ENCODE results near the gene KRTAP10-2. TPM values are rescaled to one million over a fixed set of nuclear protein-coding genes. Genes with fewer than 3 reads are reported as not detected.

Gene KRTAP10-2
- total RNA-seq, 1 experiment from 2014 or later: not detected

GRCh38 chr21:44539046-44539445 is 12.3 kb downstream of the KRTAP10-2 start:
- intact Hi-C loops (cut with micrococcal nuclease; ENCODE audit: unreplicated experiment): no loop called here
- TF ChIP-seq CTCF (IDR thresholded peaks at IDR 0.05; ENCODE audit: unreplicated experiment): no peak
- no peak overlapping the region for H3K4me3 Mint-ChIP-seq (ENCODE audit: low read depth, unreplicated experiment)
- no peak overlapping the region for H3K27ac Mint-ChIP-seq (ENCODE audit: unreplicated experiment)
- H3K9me3 Mint-ChIP-seq (ENCODE audit: low read depth, unreplicated experiment): no peaks in the 10 kb centered on the region
- no peaks in the 10 kb centered on the region for H3K4me1 Mint-ChIP-seq (ENCODE audit: low read depth, unreplicated experiment)
- DNase-seq: no peak
- CTCF ChIA-PET: no interaction called here
- H3K27me3 Mint-ChIP-seq (ENCODE audit: unreplicated experiment): no peaks in the 10 kb centered on the region
- no peaks in the 10 kb centered on the region for H3K36me3 Mint-ChIP-seq (ENCODE audit: insufficient read depth, unreplicated experiment)
- BruUV-seq (replicated peaks): no TSS peak

GRCh38 chr21:44537930-44538911 is 13.1 kb downstream of the KRTAP10-2 start:
- BruUV-seq (replicated peaks): no TSS peak

GRCh38 chr21:44535963-44536362 is 15.3 kb downstream of the KRTAP10-2 start:
- Mint-ChIP-seq H3K27ac (ENCODE audit: unreplicated experiment) (no peak overlapping the region), H3K4me3 (ENCODE audit: low read depth, unreplicated experiment) (no peak overlapping the region), H3K9me3 (ENCODE audit: low read depth, unreplicated experiment) (no peaks in the 10 kb centered on the region), H3K36me3 (ENCODE audit: insufficient read depth, unreplicated experiment) (no peaks in the 10 kb centered on the region), H3K4me1 (ENCODE audit: low read depth, unreplicated experiment) (no peaks in the 10 kb centered on the region), H3K27me3 (ENCODE audit: unreplicated experiment) (peaks cover 17% of the 10 kb centered on the region)
- no TSS peak for BruUV-seq (replicated peaks)
- DNase-seq: no peak
- intact Hi-C loops (cut with micrococcal nuclease; ENCODE audit: unreplicated experiment): no loop called here
- TF ChIP-seq CTCF (IDR thresholded peaks at IDR 0.05; ENCODE audit: unreplicated experiment): no peak
- CTCF ChIA-PET: interaction anchor here (0.7 kb wide), 1 partner anchor 35 kb away, joined by 3 read pairs; no protein-coding TSS in a partner anchor

More at GRCh38 chr21:44537930-44538911, 13.1 kb downstream of the KRTAP10-2 start:
- intact Hi-C loops (cut with micrococcal nuclease; ENCODE audit: unreplicated experiment): no loop called here
- no peak overlapping the region for H3K27ac Mint-ChIP-seq (ENCODE audit: unreplicated experiment)
- no peaks in the 10 kb centered on the region for H3K4me1 Mint-ChIP-seq (ENCODE audit: low read depth, unreplicated experiment)
- TF ChIP-seq CTCF (IDR thresholded peaks at IDR 0.05; ENCODE audit: unreplicated experiment): no peak
- no peaks in the 10 kb centered on the region for H3K36me3 Mint-ChIP-seq (ENCODE audit: insufficient read depth, unreplicated experiment)
- no peak for DNase-seq
- H3K9me3 Mint-ChIP-seq (ENCODE audit: low read depth, unreplicated experiment): no peaks in the 10 kb centered on the region
- no peak overlapping the region for H3K4me3 Mint-ChIP-seq (ENCODE audit: low read depth, unreplicated experiment)
- no peaks in the 10 kb centered on the region for H3K27me3 Mint-ChIP-seq (ENCODE audit: unreplicated experiment)
- CTCF ChIA-PET: no interaction called here

GRCh38 chr21:44534688-44535087 is 16.6 kb downstream of the KRTAP10-2 start:
- CTCF ChIA-PET: no interaction called here
- no peak overlapping the region for H3K27ac Mint-ChIP-seq (ENCODE audit: unreplicated experiment)
- H3K9me3 Mint-ChIP-seq (ENCODE audit: low read depth, unreplicated experiment): no peaks in the 10 kb centered on the region
- no peak overlapping the region for H3K4me3 Mint-ChIP-seq (ENCODE audit: low read depth, unreplicated experiment)
- no peak for DNase-seq
- no peak for TF ChIP-seq CTCF (IDR thresholded peaks at IDR 0.05; ENCODE audit: unreplicated experiment)
- intact Hi-C loops (cut with micrococcal nuclease; ENCODE audit: unreplicated experiment): no loop called here
- H3K4me1 Mint-ChIP-seq (ENCODE audit: low read depth, unreplicated experiment): no peaks in the 10 kb centered on the region
- H3K27me3 Mint-ChIP-seq (ENCODE audit: unreplicated experiment): peaks cover 29% of the 10 kb centered on the region
- H3K36me3 Mint-ChIP-seq (ENCODE audit: insufficient read depth, unreplicated experiment): no peaks in the 10 kb centered on the region
- no TSS peak for BruUV-seq (replicated peaks)
